GM19397 (cell line): Measurements from ENCODE around the gene SKAP2.

Source experiments
- ATAC-seq: cut with Tn5 transposase; IDR thresholded peaks from one replicate; pipeline ENCODE4 v1.9.1; 2021; ENCODE audit warnings: mild to moderate bottlenecking, moderate library complexity; ENCODE audit not compliant: unreplicated experiment

SKAP2 gene

GRCh38 chr7:26779978-26780595, 84.3 kb downstream of the SKAP2 start:
- no peak for ATAC-seq

GRCh38 chr7:26777385-26777784, 87.0 kb downstream of the SKAP2 start:
- no peak for ATAC-seq

DNA sequence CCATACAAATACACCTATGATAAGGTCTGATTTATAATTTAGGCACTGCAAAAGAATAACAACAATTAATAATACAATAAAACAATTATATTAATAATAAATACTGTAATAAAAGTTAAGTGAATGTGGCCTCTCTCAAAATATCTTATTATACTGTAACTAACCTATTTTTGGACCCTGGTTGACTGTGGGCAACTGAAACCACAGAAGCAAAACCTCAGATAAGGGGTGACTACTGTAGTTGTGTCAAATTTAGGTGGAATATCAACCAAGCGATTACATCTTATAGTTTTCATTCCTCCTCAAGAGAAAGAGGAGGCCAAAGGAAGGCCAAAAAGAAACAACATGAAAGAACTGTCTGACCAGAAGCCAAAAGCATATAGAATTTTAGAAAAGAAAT, 103.9 kb downstream of the SKAP2 start:
- no peak for ATAC-seq

DNA sequence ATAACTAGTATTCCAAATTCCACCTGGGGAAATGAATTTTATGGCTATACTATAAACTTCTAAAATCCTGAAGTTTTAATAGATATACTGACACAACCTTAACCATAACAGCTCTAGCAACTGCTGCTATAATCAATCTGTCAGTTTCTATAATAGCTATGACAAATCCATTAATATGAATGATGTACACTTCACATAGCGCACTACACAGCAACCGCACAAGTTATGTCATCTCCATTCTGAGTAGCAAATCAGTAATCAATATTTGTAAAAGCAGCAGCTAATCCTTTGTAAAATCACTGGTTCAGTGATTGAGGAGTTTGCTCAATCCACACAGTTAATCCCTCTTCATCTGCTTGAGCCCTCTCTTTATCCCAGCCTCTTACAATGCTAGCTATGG, 105.3 kb downstream of the SKAP2 start:
- no peak for ATAC-seq

DNA sequence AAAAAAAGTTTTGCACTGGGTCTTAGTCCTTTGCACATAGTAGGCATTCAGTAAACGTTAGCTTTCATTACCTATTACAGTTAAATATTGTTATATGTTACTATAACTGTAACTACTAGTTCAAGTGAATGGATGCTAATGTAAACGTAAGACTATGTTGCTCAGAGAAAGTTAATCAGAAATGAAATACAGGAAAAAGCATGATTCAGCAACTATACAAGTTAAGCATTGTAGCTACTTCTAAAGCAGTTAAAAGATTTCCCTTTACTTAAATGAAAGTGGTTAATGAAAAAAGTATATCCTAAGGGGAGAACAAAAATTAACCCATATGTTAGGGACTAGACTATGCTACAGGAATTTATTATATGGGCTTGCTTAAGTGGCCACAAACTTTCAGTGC, 121.2 kb downstream of the SKAP2 start:
- ATAC-seq = no peak

GRCh38 chr7:26735976-26736600, 128.3 kb downstream of the SKAP2 start:
- no peak for ATAC-seq

GRCh38 chr7:26729150-26729775, 135.1 kb downstream of the SKAP2 start:
- no peak for ATAC-seq

DNA sequence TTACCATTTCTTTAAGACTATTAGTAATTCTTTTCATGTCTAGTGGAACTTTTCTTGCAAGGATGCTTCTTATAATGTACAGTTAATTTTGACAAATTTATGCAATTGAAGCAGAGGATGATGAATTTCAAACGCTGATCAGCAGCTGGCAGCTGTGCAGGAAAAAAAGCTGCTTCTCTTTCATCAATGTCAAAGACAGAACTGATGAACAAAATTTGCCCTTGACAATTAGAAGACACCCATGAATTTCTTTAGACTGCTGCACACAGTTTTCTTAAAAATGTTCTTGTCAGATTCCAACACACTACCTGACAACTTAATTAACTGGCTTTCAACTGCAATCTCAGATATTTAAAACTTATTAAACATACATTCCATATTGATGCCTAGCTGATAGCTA, 138.3 kb downstream of the SKAP2 start:
- no peak for ATAC-seq

- no peak for ATAC-seq
These were observed 139.6 kb downstream of the SKAP2 start for GRCh38 chr7:26724795-26725194.

DNA sequence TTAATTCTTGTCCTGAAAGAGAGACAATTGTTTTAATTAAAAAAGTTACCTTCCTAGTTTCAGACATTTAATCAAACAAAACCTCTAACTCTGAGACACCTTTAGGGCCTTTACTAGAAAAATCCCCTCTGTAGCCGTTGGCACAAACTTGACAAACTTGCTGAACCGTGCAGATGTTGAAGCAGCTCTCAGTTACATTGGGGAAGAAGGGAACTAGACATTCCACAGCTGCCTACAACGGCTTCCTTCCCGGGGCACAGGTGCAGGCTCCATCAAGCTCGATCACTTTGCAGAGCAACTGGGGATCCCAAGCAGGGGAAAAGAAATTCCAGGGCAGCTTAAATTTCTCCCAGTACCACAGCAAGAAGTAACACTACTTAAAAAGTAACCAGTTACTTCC, 141.3 kb downstream of the SKAP2 start:
- no peak for ATAC-seq

GRCh38 chr7:26721450-26721849, 142.9 kb downstream of the SKAP2 start:
- ATAC-seq = no peak

- no peak for ATAC-seq
These were observed 146.3 kb downstream of the SKAP2 start for GRCh38 chr7:26718063-26718462.

GRCh38 chr7:26714438-26714837, 150.0 kb downstream of the SKAP2 start:
- ATAC-seq = no peak

- ATAC-seq = no peak
These were observed 150.4 kb downstream of the SKAP2 start for GRCh38 chr7:26714006-26714405.

DNA sequence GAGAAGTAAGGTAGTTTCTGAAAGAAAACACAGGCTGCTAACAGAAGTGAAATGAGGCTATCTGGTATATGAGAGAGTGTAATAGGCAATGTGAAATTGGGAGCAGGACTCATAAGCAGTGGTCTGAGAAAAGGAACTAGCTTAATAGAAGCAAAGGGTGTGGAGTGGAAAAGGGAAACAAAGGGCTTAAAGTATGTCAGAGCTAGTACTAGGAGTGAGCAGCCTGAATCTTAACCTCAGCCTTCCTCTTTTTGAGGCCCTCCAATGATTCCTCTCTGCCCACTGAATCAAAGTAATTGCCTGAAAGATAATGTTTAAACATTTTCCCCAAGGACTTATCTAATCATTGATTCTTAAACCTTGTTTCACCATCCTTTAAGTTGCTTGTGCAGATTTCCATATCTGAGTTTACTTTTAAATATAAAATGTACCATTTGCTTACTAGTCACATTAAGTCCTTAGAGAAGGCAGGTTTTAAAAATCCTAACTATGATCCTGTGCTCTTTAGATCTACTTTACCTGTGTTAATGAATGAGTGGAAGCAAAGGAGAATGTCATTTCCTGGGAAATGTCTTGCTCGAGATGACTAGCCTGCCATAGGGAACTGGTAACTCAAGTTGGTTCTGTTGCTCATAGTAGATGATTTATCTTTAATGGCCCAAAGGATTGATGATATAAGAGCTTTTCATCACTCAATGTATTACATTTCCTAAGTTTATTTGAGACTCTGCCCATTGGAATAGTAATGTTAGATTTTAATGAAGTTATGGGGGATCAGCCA, 155.0 kb downstream of the SKAP2 start:
- no peak for ATAC-seq

GRCh38 chr7:26705567-26705966, 158.8 kb downstream of the SKAP2 start:
- ATAC-seq = no peak

DNA sequence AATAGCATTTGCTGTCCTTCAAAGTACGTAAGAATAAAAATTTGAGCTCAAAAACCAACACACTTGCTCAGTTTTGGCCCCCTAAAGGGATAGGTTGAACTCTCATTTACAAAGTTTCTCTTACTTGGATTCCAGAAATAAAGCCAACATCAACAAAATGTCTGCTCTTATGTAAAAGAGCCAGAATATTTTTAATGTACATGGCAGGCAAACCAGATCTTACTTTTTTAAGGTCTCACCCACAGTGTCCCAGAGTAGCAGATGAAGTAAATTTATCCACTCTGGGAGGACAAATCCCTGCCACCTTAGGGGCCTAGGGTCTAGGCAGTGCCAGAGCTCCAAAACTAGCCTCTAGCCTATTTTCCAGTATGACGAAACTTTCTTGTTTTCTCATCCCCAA, 159.6 kb downstream of the SKAP2 start:
- ATAC-seq = no peak

- no peak for ATAC-seq
These were observed 160.4 kb downstream of the SKAP2 start for GRCh38 chr7:26704036-26704435.

GRCh38 chr7:26700893-26701292, 163.5 kb downstream of the SKAP2 start:
- ATAC-seq = no peak

- no peak for ATAC-seq
These were observed 164.0 kb downstream of the SKAP2 start for GRCh38 chr7:26700386-26700785.

DNA sequence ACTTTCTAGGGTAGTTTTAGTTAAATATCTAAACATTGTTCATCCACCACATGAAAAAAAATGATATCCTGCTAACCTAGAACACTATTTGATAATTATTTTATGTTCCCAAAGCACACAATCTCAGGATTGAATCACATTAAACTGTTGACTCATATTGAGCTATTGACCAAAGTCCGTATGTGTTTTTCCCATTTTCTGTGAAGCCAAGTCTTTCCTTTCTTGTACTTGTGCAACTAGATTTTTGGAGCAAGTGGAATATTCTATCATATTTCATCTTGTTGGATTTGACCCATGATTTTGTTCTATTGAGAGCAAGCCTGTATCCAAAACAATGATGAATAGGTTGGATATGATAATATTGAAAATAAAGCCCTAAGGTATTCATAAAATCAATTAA, 164.6 kb downstream of the SKAP2 start:
- ATAC-seq = no peak

GRCh38 chr7:26698806-26699205, 165.6 kb downstream of the SKAP2 start:
- ATAC-seq = no peak
